ENCODE results near the gene MT1E. TPM values are rescaled to one million over a fixed set of nuclear protein-coding genes. Genes with fewer than 3 reads are reported as not detected.

The MT1E gene
- total RNA-seq, 2 experiments from 2014 or later = 22.1 to 23.3 TPM

- Mint-ChIP-seq H3K36me3 (ENCODE audit: low read depth) (no peaks in the 10 kb centered on the region), H3K27ac (no peak overlapping the region), H3K9me3 (no peaks in the 10 kb centered on the region), H3K27me3 (peaks cover 51% of the 10 kb centered on the region), H3K4me3 (no peak overlapping the region), H3K4me1 (ENCODE audit: low read depth) (peaks cover 22% of the 10 kb centered on the region)
- DNase-seq = no peak
- POLR2A ChIA-PET = interaction anchor here (0.8 kb wide), 1 partner anchor 11 kb away, joined by 3 read pairs; no protein-coding TSS in a partner anchor
- TF ChIP-seq, protein P1, sequence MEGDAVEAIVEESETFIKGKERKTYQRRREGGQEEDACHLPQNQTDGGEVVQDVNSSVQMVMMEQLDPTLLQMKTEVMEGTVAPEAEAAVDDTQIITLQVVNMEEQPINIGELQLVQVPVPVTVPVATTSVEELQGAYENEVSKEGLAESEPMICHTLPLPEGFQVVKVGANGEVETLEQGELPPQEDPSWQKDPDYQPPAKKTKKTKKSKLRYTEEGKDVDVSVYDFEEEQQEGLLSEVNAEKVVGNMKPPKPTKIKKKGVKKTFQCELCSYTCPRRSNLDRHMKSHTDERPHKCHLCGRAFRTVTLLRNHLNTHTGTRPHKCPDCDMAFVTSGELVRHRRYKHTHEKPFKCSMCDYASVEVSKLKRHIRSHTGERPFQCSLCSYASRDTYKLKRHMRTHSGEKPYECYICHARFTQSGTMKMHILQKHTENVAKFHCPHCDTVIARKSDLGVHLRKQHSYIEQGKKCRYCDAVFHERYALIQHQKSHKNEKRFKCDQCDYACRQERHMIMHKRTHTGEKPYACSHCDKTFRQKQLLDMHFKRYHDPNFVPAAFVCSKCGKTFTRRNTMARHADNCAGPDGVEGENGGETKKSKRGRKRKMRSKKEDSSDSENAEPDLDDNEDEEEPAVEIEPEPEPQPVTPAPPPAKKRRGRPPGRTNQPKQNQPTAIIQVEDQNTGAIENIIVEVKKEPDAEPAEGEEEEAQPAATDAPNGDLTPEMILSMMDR (IDR thresholded peaks at IDR 0.05) = no peak
- no peak for ATAC-seq
- CTCF ChIA-PET = interaction anchor here (1.0 to 1.9 kb wide), 2 partner anchors 64 to 65 kb away, joined by 3 to 5 read pairs; no protein-coding TSS in a partner anchor
- intact Hi-C loops (cut with micrococcal nuclease) = no loop called here
Measured at GRCh38 chr16:56641166-56641565, 15.6 kb downstream of the MT1E start.

GRCh38 chr16:56643080-56643778, 17.6 kb downstream of the MT1E start:
- peaks cover 38% of the 10 kb centered on the region for H3K27me3 Mint-ChIP-seq
- intact Hi-C loops (cut with micrococcal nuclease) = no loop called here

DNA sequence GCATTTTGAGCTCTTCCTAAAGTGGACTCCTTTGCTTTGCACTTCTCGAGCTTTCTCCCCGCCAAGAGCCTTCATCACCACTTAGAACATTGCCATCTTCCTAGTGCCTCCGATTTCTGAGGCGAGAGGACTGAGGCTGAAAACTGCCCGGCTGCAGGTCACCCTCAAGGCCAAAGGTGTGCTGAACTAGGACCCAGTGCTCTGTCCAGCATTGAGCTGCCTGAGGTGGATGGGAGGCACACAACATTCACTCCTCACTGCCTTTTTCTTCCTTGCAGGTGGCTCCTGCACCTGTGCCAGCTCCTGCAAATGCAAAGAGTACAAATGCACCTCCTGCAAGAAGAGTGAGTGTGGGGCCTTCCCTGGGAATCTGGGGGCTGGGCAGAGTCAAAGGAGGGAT, 18.3 kb downstream of the MT1E start:
- TF ChIP-seq, protein P1 (IDR thresholded peaks at IDR 0.05) = no peak
- Mint-ChIP-seq H3K27ac (no peak overlapping the region), H3K9me3 (no peaks in the 10 kb centered on the region), H3K27me3 (peaks cover 38% of the 10 kb centered on the region), H3K4me3 (peak overlapping the region; percentile 60), H3K36me3 (ENCODE audit: low read depth) (no peaks in the 10 kb centered on the region), H3K4me1 (ENCODE audit: low read depth) (peaks cover 17% of the 10 kb centered on the region)
- DNase-seq (no peak), ATAC-seq (no peak)
- intact Hi-C loops (cut with micrococcal nuclease) = no loop called here
- POLR2A ChIA-PET = interaction anchor here (1.8 to 3.1 kb wide), 2 partner anchors 24 to 39 kb away, joined by 10 to 13 read pairs; partner anchors contain the start of genes MT1G, MT1H and MT1X
- CTCF ChIA-PET = interaction anchor here (0.7 to 3.4 kb wide), 16 partner anchors 9 to 67 kb away, joined by 3 to 27 read pairs (median 6); partner anchors contain the start of genes MT1E and MT1F

More at GRCh38 chr16:56643080-56643778, 17.6 kb downstream of the MT1E start:
- DNase-seq (peak; percentile 91), ATAC-seq (peak; percentile 100)
- POLR2A ChIA-PET = interaction anchor here (1.1 to 3.1 kb wide), 3 partner anchors 9 to 39 kb away, joined by 3 to 13 read pairs (median 10); partner anchors contain the start of genes MT1G, MT1H and MT1X
- CTCF ChIA-PET = interaction anchor here (0.7 to 3.4 kb wide), 18 partner anchors 10 to 66 kb away, joined by 3 to 27 read pairs (median 6); partner anchors contain the start of genes MT1E and MT1F
- peak overlapping the region; percentile 60 for H3K4me3 Mint-ChIP-seq
- peaks cover 17% of the 10 kb centered on the region for H3K4me1 Mint-ChIP-seq (ENCODE audit: low read depth)
- H3K27ac Mint-ChIP-seq = no peak overlapping the region
- H3K36me3 Mint-ChIP-seq (ENCODE audit: low read depth) = no peaks in the 10 kb centered on the region
- H3K9me3 Mint-ChIP-seq = no peaks in the 10 kb centered on the region
- TF ChIP-seq, protein P1 (IDR thresholded peaks at IDR 0.05) = peak; percentile 49

GRCh38 chr16:56645311-56645710, 19.7 kb downstream of the MT1E start:
- ChIA-PET CTCF (interaction anchor here (2.7 to 3.3 kb wide), 2 partner anchors 11 to 34 kb away, joined by 12 to 14 read pairs; partner anchors contain the start of gene MT1F), POLR2A (interaction anchor here (2.0 to 3.1 kb wide), 2 partner anchors 11 to 23 kb away, joined by 5 to 13 read pairs; partner anchors contain the start of genes MT1G and MT1H)
- H3K4me1 Mint-ChIP-seq (ENCODE audit: low read depth) = peaks cover 17% of the 10 kb centered on the region
- DNase-seq (no peak), ATAC-seq (no peak)
- no peaks in the 10 kb centered on the region for H3K9me3 Mint-ChIP-seq
- intact Hi-C loops (cut with micrococcal nuclease) = no loop called here
- TF ChIP-seq, protein P1 (IDR thresholded peaks at IDR 0.05) = no peak
- H3K36me3 Mint-ChIP-seq (ENCODE audit: low read depth) = no peaks in the 10 kb centered on the region
- no peak overlapping the region for H3K4me3 Mint-ChIP-seq
- no peak overlapping the region for H3K27ac Mint-ChIP-seq
- peaks cover 28% of the 10 kb centered on the region for H3K27me3 Mint-ChIP-seq
